CD8-positive, alpha-beta memory T cell (primary cell): Measurements from ENCODE around the gene SKI. TPM values are rescaled to one million over a fixed set of nuclear protein-coding genes. Genes with fewer than 3 reads are reported as not detected.
A peak's percentile ranks its signal among the peaks of the same experiment; 100 is the strongest.

Source experiments
- CTCF ChIA-PET: fragments of 350-600 bp; sonication (Branson Sonifier 250); formaldehyde crosslinking; loops from one replicate; lab custom pipeline; 2021; ENCODE audit warnings: antibody characterized with exemption; lab: Charles Lee
- POLR2A ChIA-PET: fragments of 350-600 bp; sonication (Branson Sonifier 250); formaldehyde crosslinking; loops from one replicate; lab custom pipeline; 2021; ENCODE audit warnings: antibody characterized with exemption; lab: Charles Lee
- DNase-seq, 5 donors: peaks; one replicate each; pipeline versions ENCODE4 v3.0.0 to v3.0.0-alpha.2; 2020 to 2022; ENCODE audit warnings: mixed read lengths in 1 of 5
- H3K27ac ChIP-seq: one replicate; pipeline ENCODE4 v1.7.0; 2013; ENCODE audit warnings: low read depth, mild to moderate bottlenecking, low read length, moderate library complexity
- H3K27me3 ChIP-seq: 2 replicates; pipeline ENCODE4 v1.7.0; 2013; ENCODE audit warnings: low read length, mild to moderate bottlenecking; ENCODE audit not compliant: insufficient read depth, poor library complexity, severe bottlenecking
- H3K36me3 ChIP-seq: 2 replicates; pipeline ENCODE4 v1.7.0; 2013; ENCODE audit warnings: mild to moderate bottlenecking, low read length, moderate library complexity; ENCODE audit not compliant: insufficient read depth
- H3K4me1 ChIP-seq: 2 replicates; pipeline ENCODE4 v1.7.0; 2013; ENCODE audit warnings: mild to moderate bottlenecking, low read length, moderate library complexity; ENCODE audit not compliant: insufficient read depth
- H3K4me3 ChIP-seq: 2 replicates; pipeline ENCODE4 v1.7.0; 2013; ENCODE audit warnings: mild to moderate bottlenecking, low read length
- H3K9me3 ChIP-seq: 2 replicates; pipeline ENCODE4 v1.7.0; 2013; ENCODE audit warnings: mild to moderate bottlenecking, low read length
- H3K27ac Mint-ChIP-seq, 8 donors: one replicate each; pipeline ENCODE4 v1.8.0; 2020 to 2021; ENCODE audit warnings: mixed read lengths in 8 of 8, mild to moderate bottlenecking in 6 of 8, inconsistent platforms in 3 of 8, moderate library complexity in 3 of 8
- H3K27me3 Mint-ChIP-seq, 2 donors: one replicate each; pipeline ENCODE4 v1.8.0; 2020 to 2021; ENCODE audit warnings: mixed read lengths in 2 of 2, mild to moderate bottlenecking in 1 of 2, moderate library complexity in 1 of 2
- H3K36me3 Mint-ChIP-seq, 3 donors: one replicate each; pipeline ENCODE4 v1.8.0; 2020 to 2021; ENCODE audit warnings: mixed read lengths in 3 of 3, inconsistent platforms in 1 of 3, mild to moderate bottlenecking in 1 of 3
- H3K4me1 Mint-ChIP-seq, 3 donors: one replicate each; pipeline ENCODE4 v1.8.0; 2020 to 2021; ENCODE audit warnings: mixed read lengths in 3 of 3, inconsistent platforms in 1 of 3, mild to moderate bottlenecking in 1 of 3
- H3K4me3 Mint-ChIP-seq, 7 donors: one replicate each; pipeline ENCODE4 v1.8.0; 2020 to 2021; ENCODE audit warnings: mixed read lengths in 7 of 7, mild to moderate bottlenecking in 6 of 7, moderate library complexity in 4 of 7, inconsistent platforms in 2 of 7
- H3K9me3 Mint-ChIP-seq, 5 donors: one replicate each; pipeline ENCODE4 v1.8.0; 2020 to 2022; ENCODE audit warnings: mixed read lengths in 5 of 5, mild to moderate bottlenecking in 3 of 5, moderate library complexity in 2 of 5, inconsistent platforms in 1 of 5
- polyA plus RNA-seq: library from polyadenylated mRNA; unstranded; fragments of 300-500 nt; fragmentation: Illumina TruSeq; gene quantifications from one replicate; pipeline ENCODE4 v1.2.3, GENCODE V29; 2021
- total RNA-seq, 2 experiments: library from RNA; stranded (reverse); gene quantifications; one replicate each; pipeline ENCODE4 v1.2.3, GENCODE V29; 2021

SKI gene
- total and polyA plus RNA-seq, 3 experiments from 2014 or later: 0.94 to 38.4 (median 35.9) TPM

DNA sequence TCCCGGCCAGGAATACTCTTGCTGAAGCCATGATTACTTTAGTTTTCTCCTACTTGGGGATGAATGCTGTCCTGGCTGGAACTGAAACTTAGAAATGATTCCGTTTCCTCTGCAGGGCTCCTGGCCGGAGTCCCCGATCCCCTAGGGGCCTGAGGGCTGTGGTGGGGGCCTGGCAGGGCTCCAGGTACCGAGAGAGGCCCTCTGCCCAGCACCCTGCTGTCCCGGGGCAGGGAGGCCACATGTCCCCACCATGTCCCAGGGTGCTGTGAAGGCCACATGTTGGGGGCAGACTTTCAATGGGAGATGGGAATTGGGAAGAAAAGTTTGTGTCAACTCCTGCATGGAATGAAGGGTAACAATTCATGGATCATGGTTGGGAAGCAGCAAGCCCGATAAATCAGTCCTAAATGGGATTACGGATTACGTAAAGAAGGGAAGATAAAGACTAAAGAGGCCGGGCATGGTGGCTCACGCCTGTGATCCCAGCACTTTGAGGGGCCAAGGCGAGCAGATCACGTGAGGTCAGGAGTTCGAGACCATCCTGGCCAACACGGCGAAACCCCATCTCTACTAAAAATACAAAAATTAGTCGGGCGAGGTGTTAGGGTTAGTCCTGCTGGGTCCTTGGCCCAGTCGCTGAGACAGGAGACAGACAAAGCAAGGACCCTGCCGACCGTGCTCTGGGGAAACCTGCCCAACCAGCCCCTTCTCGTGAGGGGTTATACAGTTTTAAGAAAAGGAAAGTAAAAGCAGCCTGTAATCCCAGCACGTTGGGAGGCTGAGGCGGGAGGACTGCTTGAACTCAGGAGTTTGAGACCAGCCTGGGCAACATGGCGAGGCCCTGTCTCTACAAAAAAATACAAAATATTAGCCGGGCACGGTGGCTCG lies 125.7 kb downstream of the SKI start:
- Histone ChIP-seq H3K27ac (no peak overlapping the region), H3K27me3 (no peaks in the 10 kb centered on the region), H3K4me3 (no peak overlapping the region), H3K9me3 (no peaks in the 10 kb centered on the region), H3K36me3 (no peaks in the 10 kb centered on the region), H3K4me1 (no peaks in the 10 kb centered on the region)
- Mint-ChIP-seq H3K27ac (peak overlapping the region in 1 of 8 donors; percentile 29), H3K9me3 (no peaks in the 10 kb centered on the region), H3K36me3 (no peaks in the 10 kb centered on the region), H3K4me1 (no peaks in the 10 kb centered on the region), H3K27me3 (no peaks in the 10 kb centered on the region), H3K4me3 (no peak overlapping the region)
- ChIA-PET CTCF (no interaction called here), POLR2A (no interaction called here)
- peak in 1 of 5 donors; percentile 12 for DNase-seq

DNA sequence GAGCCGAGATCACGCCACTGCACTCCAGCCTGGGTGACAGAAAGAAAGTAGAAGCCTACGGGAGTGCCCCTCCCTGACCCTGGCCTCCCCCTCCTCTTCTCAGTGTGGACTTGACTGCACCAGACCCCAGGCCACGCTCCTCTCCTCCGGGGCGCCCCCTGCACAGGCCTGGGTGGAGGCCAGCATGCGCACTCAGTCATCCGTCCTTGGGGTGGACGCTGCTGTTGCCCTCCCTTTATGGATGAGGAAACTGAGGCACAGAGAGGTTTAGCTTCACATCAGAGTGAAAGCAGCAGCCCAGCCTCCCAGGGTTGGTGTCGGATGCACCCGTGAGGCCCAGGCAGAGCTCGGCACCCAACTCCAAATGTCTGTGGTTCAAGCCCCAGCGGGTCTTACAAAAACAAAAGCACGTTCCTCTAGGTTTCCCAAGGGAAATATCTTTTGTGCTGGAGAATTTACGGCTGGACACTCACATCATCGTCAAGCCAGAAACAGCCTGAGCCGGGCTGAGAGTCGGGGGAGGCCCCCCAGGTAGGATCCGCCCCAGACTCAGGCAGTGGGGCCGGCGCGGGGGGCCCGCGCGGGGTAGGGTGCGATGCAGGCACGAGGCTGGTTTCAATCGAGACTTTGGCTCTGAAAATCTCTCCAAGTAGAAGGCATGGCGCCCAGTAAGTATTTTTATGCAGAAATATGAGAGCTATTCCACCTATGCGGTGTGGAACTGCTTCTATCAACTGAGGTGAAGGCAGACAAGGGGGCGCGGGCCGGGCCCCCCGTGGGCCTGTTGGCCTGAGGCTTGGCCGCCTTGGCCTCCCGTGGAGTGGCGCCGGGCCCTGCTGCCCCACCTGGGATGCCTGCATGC lies 126.6 kb downstream of the SKI start:
- Mint-ChIP-seq H3K27me3 (no peaks in the 10 kb centered on the region), H3K36me3 (no peaks in the 10 kb centered on the region), H3K27ac (no peak overlapping the region), H3K4me1 (no peaks in the 10 kb centered on the region), H3K4me3 (no peak overlapping the region), H3K9me3 (no peaks in the 10 kb centered on the region)
- Histone ChIP-seq H3K27me3 (no peaks in the 10 kb centered on the region), H3K4me3 (no peak overlapping the region), H3K4me1 (no peaks in the 10 kb centered on the region), H3K36me3 (no peaks in the 10 kb centered on the region), H3K9me3 (no peaks in the 10 kb centered on the region), H3K27ac (no peak overlapping the region)
- ChIA-PET POLR2A (no interaction called here), CTCF (no interaction called here)
- peak in 1 of 5 donors; percentile 26 for DNase-seq

DNA sequence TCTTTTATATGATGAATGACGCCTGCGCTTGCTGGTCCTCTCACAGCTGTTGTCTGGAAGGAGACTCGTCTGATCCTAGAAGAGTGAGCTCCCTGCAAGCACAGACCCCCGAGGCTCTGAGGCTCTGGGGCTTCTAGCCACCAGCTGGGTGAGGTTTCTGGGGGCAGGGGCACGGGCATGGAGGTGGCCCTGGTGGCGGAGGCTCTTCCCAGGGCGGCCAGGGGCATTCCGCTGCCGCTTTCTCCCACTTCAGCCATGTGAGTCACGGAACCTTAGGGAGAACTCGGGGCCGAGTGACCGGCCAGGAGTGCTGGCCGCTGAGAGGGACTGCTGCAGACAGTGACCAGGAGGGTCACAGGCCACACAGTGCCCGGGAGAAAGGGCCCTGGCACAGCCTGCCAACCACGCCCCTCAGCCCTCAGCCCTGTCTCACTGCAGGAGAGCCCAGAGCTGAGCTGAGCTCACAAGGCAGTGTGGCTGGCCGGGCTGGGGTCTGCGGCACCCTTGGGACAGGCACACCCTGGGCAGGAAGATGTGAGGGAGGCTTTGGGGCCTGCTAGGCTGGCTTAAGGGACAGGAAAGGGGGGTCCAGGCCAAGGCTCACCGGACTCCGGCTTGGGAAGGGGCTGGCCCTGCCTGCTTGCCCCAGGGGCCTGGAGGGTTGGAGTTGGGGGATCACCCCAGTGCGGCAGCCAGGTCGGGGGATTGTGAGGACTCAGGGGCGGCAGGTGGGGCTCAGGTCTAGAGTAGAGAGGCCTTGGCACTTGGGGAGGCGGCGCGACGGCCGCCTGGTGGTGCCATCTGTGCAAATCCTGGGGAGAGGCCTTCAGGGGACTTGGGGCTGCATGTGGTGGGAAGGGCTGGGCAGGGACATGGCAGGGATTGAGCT lies 127.5 kb downstream of the SKI start:
- H3K27ac ChIP-seq: no peak overlapping the region
- no peaks in the 10 kb centered on the region for H3K9me3 ChIP-seq
- ChIA-PET CTCF (no interaction called here), POLR2A (no interaction called here)
- H3K9me3 Mint-ChIP-seq: no peaks in the 10 kb centered on the region
- H3K36me3 Mint-ChIP-seq: peaks cover 0 to 4% (median 0%) of the 10 kb centered on the region in 3 donors
- H3K4me3 Mint-ChIP-seq: no peak overlapping the region
- H3K4me1 Mint-ChIP-seq: no peaks in the 10 kb centered on the region
- H3K27me3 ChIP-seq: no peaks in the 10 kb centered on the region
- H3K4me1 ChIP-seq: no peaks in the 10 kb centered on the region
- H3K36me3 ChIP-seq: no peaks in the 10 kb centered on the region
- no peak overlapping the region for H3K4me3 ChIP-seq
- DNase-seq: peak in 1 of 5 donors; percentile 30
- H3K27ac Mint-ChIP-seq: peak overlapping the region in 1 of 8 donors; percentile 90
- no peaks in the 10 kb centered on the region for H3K27me3 Mint-ChIP-seq

GRCh38 chr1:2356401-2356800 lies 128.3 kb downstream of the SKI start:
- no peak overlapping the region for H3K27ac ChIP-seq
- no peaks in the 10 kb centered on the region for H3K4me1 ChIP-seq
- DNase-seq: peak in 1 of 5 donors; percentile 26
- ChIA-PET CTCF (no interaction called here), POLR2A (no interaction called here)
- Mint-ChIP-seq H3K27ac (peak overlapping the region in 1 of 8 donors; percentile 46), H3K27me3 (no peaks in the 10 kb centered on the region), H3K4me3 (no peak overlapping the region), H3K4me1 (no peaks in the 10 kb centered on the region), H3K9me3 (no peaks in the 10 kb centered on the region), H3K36me3 (peaks cover 0 to 4% (median 1%) of the 10 kb centered on the region in 3 donors)
- H3K36me3 ChIP-seq: no peaks in the 10 kb centered on the region
- no peaks in the 10 kb centered on the region for H3K9me3 ChIP-seq
- H3K27me3 ChIP-seq: no peaks in the 10 kb centered on the region
- H3K4me3 ChIP-seq: no peak overlapping the region

GRCh38 chr1:2356911-2357845 lies 129.1 kb downstream of the SKI start:
- H3K36me3 ChIP-seq: no peaks in the 10 kb centered on the region
- peaks cover 0 to 2% (median 0%) of the 10 kb centered on the region in 5 donors for H3K9me3 Mint-ChIP-seq
- H3K9me3 ChIP-seq: no peaks in the 10 kb centered on the region
- H3K27me3 Mint-ChIP-seq: no peaks in the 10 kb centered on the region
- H3K27ac ChIP-seq: no peak overlapping the region
- no peaks in the 10 kb centered on the region for H3K4me1 Mint-ChIP-seq
- POLR2A ChIA-PET: no interaction called here
- peak overlapping the region in 1 of 8 donors; percentile 40 for H3K27ac Mint-ChIP-seq
- no peak overlapping the region for H3K4me3 Mint-ChIP-seq
- H3K4me1 ChIP-seq: no peaks in the 10 kb centered on the region
- peaks cover under 1 to 7% (median 1%) of the 10 kb centered on the region in 3 donors for H3K36me3 Mint-ChIP-seq
- DNase-seq: peak in 1 of 5 donors; percentile 36
- CTCF ChIA-PET: no interaction called here
- H3K27me3 ChIP-seq: no peaks in the 10 kb centered on the region
- no peak overlapping the region for H3K4me3 ChIP-seq

DNA sequence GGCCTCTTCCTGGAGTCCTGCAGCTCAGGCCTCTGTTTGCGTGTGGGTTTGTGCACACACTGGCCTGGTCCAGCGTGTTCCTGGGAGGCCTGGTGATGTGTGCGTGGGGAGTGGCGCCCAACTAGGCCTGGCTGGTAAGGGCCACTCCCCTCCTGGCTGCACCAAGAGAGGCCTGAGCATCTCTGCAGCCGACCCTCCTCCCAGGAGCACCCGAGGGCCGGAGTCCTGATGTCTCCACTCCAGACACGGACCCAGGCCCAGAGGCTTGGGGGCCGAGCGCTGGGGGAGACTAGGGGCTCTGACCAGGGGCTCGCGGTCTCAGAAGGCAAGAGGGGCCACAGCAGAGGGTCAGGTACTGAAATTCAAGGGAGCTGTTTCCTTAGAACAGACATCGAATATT lies 130.0 kb downstream of the SKI start:
- POLR2A ChIA-PET: no interaction called here
- Histone ChIP-seq H3K9me3 (no peaks in the 10 kb centered on the region), H3K4me3 (no peak overlapping the region), H3K27ac (no peak overlapping the region), H3K27me3 (no peaks in the 10 kb centered on the region), H3K4me1 (no peaks in the 10 kb centered on the region), H3K36me3 (no peaks in the 10 kb centered on the region)
- H3K4me1 Mint-ChIP-seq: no peaks in the 10 kb centered on the region
- no peak overlapping the region for H3K4me3 Mint-ChIP-seq
- DNase-seq: peak in 1 of 5 donors; percentile 18
- peaks cover 1 to 11% (median 2%) of the 10 kb centered on the region in 3 donors for H3K36me3 Mint-ChIP-seq
- peaks cover 0 to 5% (median under 1%) of the 10 kb centered on the region in 5 donors for H3K9me3 Mint-ChIP-seq
- H3K27me3 Mint-ChIP-seq: no peaks in the 10 kb centered on the region
- H3K27ac Mint-ChIP-seq: no peak overlapping the region
- CTCF ChIA-PET: interaction anchor here (1.0 kb wide), 1 partner anchor 184 kb away, joined by 3 read pairs; no protein-coding TSS in a partner anchor
